Measurements from ENCODE around the gene PLCB1. TPM values are rescaled to one million over a fixed set of nuclear protein-coding genes. Genes with fewer than 3 reads are reported as not detected.

PLCB1 gene
- total RNA-seq, 1 experiment from 2014 or later, result 11.3 TPM

DNA sequence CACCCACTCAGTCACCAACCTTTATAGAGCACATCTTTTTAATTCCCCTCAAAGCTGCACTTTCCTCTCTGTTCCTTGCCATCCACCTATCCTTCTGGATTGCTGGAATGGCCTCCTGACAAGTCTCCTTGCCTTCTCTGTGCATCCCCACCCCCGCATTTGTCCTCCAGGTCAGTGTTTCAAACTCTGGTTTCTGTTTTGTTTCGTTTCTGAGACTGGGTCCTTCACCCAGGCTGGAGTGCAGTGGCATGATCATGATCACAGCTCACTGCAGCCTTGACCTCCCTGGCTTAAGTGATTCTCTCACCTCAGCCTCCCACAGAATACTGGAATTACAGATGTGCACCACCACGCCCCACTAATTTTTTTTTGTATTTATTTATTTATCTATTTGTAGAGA, 96.2 kb downstream of the PLCB1 start:
- ChIA-PET CTCF (no interaction called here), POLR2A (no interaction called here)
- no peaks in the 10 kb centered on the region for H3K9me3 Mint-ChIP-seq
- ATAC-seq, result no peak
- TF ChIP-seq TEAD4 (CRISPR knock-in tag; IDR thresholded peaks at IDR 0.05) (no peak), RELA (CRISPR knock-in tag; IDR thresholded peaks at IDR 0.05; ENCODE audit: borderline replicate concordance) (no peak), ATF1 (CRISPR knock-in tag; IDR thresholded peaks at IDR 0.05) (no peak), MYBL2 (CRISPR knock-in tag; IDR thresholded peaks at IDR 0.05) (no peak), SOX15 (CRISPR knock-in tag; IDR thresholded peaks at IDR 0.05) (no peak), GABPB1 (CRISPR knock-in tag; IDR thresholded peaks at IDR 0.05) (no peak), EMX1 (CRISPR knock-in tag; IDR thresholded peaks at IDR 0.05) (no peak), NR1H2 (CRISPR knock-in tag; IDR thresholded peaks at IDR 0.05) (no peak), ETV6 (CRISPR knock-in tag; IDR thresholded peaks at IDR 0.05) (no peak), ZBTB21 (CRISPR knock-in tag; IDR thresholded peaks at IDR 0.05; ENCODE audit: borderline replicate concordance) (no peak), ZNF396 (CRISPR knock-in tag; IDR thresholded peaks at IDR 0.05; ENCODE audit: borderline replicate concordance) (no peak), SP1 (CRISPR knock-in tag; conservative IDR thresholded peaks at IDR 0.05) (no peak)
- TF ChIP-seq, protein P1, sequence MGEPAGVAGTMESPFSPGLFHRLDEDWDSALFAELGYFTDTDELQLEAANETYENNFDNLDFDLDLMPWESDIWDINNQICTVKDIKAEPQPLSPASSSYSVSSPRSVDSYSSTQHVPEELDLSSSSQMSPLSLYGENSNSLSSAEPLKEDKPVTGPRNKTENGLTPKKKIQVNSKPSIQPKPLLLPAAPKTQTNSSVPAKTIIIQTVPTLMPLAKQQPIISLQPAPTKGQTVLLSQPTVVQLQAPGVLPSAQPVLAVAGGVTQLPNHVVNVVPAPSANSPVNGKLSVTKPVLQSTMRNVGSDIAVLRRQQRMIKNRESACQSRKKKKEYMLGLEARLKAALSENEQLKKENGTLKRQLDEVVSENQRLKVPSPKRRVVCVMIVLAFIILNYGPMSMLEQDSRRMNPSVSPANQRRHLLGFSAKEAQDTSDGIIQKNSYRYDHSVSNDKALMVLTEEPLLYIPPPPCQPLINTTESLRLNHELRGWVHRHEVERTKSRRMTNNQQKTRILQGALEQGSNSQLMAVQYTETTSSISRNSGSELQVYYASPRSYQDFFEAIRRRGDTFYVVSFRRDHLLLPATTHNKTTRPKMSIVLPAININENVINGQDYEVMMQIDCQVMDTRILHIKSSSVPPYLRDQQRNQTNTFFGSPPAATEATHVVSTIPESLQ (CRISPR knock-in tag; IDR thresholded peaks at IDR 0.05), result no peak
- TF ChIP-seq, protein P2, sequence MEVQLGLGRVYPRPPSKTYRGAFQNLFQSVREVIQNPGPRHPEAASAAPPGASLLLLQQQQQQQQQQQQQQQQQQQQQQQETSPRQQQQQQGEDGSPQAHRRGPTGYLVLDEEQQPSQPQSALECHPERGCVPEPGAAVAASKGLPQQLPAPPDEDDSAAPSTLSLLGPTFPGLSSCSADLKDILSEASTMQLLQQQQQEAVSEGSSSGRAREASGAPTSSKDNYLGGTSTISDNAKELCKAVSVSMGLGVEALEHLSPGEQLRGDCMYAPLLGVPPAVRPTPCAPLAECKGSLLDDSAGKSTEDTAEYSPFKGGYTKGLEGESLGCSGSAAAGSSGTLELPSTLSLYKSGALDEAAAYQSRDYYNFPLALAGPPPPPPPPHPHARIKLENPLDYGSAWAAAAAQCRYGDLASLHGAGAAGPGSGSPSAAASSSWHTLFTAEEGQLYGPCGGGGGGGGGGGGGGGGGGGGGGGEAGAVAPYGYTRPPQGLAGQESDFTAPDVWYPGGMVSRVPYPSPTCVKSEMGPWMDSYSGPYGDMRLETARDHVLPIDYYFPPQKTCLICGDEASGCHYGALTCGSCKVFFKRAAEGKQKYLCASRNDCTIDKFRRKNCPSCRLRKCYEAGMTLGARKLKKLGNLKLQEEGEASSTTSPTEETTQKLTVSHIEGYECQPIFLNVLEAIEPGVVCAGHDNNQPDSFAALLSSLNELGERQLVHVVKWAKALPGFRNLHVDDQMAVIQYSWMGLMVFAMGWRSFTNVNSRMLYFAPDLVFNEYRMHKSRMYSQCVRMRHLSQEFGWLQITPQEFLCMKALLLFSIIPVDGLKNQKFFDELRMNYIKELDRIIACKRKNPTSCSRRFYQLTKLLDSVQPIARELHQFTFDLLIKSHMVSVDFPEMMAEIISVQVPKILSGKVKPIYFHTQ (CRISPR knock-in tag; IDR thresholded peaks at IDR 0.05), result no peak
- TF ChIP-seq, protein P3, sequence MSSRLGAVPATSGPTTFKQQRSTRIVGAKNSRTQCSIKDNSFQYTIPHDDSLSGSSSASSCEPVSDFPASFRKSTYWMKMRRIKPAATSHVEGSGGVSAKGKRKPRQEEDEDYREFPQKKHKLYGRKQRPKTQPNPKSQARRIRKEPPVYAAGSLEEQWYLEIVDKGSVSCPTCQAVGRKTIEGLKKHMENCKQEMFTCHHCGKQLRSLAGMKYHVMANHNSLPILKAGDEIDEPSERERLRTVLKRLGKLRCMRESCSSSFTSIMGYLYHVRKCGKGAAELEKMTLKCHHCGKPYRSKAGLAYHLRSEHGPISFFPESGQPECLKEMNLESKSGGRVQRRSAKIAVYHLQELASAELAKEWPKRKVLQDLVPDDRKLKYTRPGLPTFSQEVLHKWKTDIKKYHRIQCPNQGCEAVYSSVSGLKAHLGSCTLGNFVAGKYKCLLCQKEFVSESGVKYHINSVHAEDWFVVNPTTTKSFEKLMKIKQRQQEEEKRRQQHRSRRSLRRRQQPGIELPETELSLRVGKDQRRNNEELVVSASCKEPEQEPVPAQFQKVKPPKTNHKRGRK (CRISPR knock-in tag; IDR thresholded peaks at IDR 0.05; ENCODE audit: borderline replicate concordance), result no peak
- TF ChIP-seq, protein P4, sequence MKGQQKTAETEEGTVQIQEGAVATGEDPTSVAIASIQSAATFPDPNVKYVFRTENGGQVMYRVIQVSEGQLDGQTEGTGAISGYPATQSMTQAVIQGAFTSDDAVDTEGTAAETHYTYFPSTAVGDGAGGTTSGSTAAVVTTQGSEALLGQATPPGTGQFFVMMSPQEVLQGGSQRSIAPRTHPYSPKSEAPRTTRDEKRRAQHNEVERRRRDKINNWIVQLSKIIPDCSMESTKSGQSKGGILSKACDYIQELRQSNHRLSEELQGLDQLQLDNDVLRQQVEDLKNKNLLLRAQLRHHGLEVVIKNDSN (CRISPR knock-in tag; IDR thresholded peaks at IDR 0.05), result no peak
- TF ChIP-seq, protein P5, sequence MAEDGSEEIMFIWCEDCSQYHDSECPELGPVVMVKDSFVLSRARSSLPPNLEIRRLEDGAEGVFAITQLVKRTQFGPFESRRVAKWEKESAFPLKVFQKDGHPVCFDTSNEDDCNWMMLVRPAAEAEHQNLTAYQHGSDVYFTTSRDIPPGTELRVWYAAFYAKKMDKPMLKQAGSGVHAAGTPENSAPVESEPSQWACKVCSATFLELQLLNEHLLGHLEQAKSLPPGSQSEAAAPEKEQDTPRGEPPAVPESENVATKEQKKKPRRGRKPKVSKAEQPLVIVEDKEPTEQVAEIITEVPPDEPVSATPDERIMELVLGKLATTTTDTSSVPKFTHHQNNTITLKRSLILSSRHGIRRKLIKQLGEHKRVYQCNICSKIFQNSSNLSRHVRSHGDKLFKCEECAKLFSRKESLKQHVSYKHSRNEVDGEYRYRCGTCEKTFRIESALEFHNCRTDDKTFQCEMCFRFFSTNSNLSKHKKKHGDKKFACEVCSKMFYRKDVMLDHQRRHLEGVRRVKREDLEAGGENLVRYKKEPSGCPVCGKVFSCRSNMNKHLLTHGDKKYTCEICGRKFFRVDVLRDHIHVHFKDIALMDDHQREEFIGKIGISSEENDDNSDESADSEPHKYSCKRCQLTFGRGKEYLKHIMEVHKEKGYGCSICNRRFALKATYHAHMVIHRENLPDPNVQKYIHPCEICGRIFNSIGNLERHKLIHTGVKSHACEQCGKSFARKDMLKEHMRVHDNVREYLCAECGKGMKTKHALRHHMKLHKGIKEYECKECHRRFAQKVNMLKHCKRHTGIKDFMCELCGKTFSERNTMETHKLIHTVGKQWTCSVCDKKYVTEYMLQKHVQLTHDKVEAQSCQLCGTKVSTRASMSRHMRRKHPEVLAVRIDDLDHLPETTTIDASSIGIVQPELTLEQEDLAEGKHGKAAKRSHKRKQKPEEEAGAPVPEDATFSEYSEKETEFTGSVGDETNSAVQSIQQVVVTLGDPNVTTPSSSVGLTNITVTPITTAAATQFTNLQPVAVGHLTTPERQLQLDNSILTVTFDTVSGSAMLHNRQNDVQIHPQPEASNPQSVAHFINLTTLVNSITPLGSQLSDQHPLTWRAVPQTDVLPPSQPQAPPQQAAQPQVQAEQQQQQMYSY (CRISPR knock-in tag; IDR thresholded peaks at IDR 0.05), result no peak
- no peak for DNase-seq (ENCODE audit: low spot score)
- H3K27me3 Mint-ChIP-seq (ENCODE audit: low read depth), result no peaks in the 10 kb centered on the region
- H3K4me3 Mint-ChIP-seq, result no peak overlapping the region
- H3K27ac Mint-ChIP-seq, result no peak overlapping the region
- no peaks in the 10 kb centered on the region for H3K36me3 Mint-ChIP-seq
- H3K4me1 Mint-ChIP-seq, result peaks cover 12% of the 10 kb centered on the region

All from WTC11 (cell line).